WTC11 (cell line): Measurements from ENCODE around the gene SREBF2. TPM values are rescaled to one million over a fixed set of nuclear protein-coding genes. Genes with fewer than 3 reads are reported as not detected.

Experiments used
- ATAC-seq: fragments of 200-7000 bp; cut with Tn5 transposase; 2 replicates; pipeline ENCODE4 v1.10.0; 2021; ENCODE audit warnings: mild to moderate bottlenecking, moderate library complexity
- CTCF ChIA-PET: fragments of 300-600 bp; sonication (Branson Sonifier 250); formaldehyde crosslinking; loops from one replicate; lab custom pipeline; 2021; ENCODE audit warnings: antibody characterized with exemption; lab: Charles Lee
- POLR2A ChIA-PET: fragments of 350-600 bp; sonication (Branson Sonifier 250); formaldehyde crosslinking; loops from one replicate; lab custom pipeline; 2021; ENCODE audit warnings: antibody characterized with exemption; lab: Charles Lee
- DNase-seq: peaks from one replicate; pipeline ENCODE4 v3.0.0; 2021; ENCODE audit warnings: low spot score
- H3K27ac Mint-ChIP-seq: 2 replicates; pipeline ENCODE4 v1.8.0; 2021; ENCODE audit warnings: mixed read lengths
- H3K27me3 Mint-ChIP-seq: 2 replicates; pipeline ENCODE4 v1.8.0; 2021; ENCODE audit warnings: low read depth, mild to moderate bottlenecking, moderate library complexity, mixed read lengths
- H3K36me3 Mint-ChIP-seq: 2 replicates; pipeline ENCODE4 v1.8.0; 2021; ENCODE audit warnings: mixed read lengths
- H3K4me1 Mint-ChIP-seq: 2 replicates; pipeline ENCODE4 v1.8.0; 2022; ENCODE audit warnings: mixed read lengths
- H3K4me3 Mint-ChIP-seq: 2 replicates; pipeline ENCODE4 v1.8.0; 2021; ENCODE audit warnings: mild to moderate bottlenecking, moderate library complexity, mixed read lengths
- H3K9me3 Mint-ChIP-seq: 2 replicates; pipeline ENCODE4 v1.8.0; 2021; ENCODE audit warnings: mixed read lengths
- FOXK1 ChIP-seq: sonication (generic); formaldehyde crosslinking; IDR thresholded peaks from 2 replicates; pipeline ENCODE4 v1.8.0; 2022; ENCODE audit warnings: mild to moderate bottlenecking, moderate library complexity, missing genetic modification reagents
- NR2C2 ChIP-seq: sonication (generic); formaldehyde crosslinking; IDR thresholded peaks from 2 replicates; pipeline ENCODE4 v1.8.0; 2022; ENCODE audit warnings: mild to moderate bottlenecking, missing genetic modification reagents
- NR3C1 ChIP-seq: sonication (generic); formaldehyde crosslinking; conservative IDR thresholded peaks from 2 replicates; pipeline ENCODE4 v1.8.1; 2023; ENCODE audit warnings: low read depth, mild to moderate bottlenecking, missing genetic modification reagents
- PRRX2 ChIP-seq: fragments of 250-450 bp; sonication (Bioruptor Pico); IDR thresholded peaks from 2 replicates; pipeline ENCODE4 v1.8.0; 2021; ENCODE audit warnings: mild to moderate bottlenecking
- SMAD4 ChIP-seq: sonication (generic); formaldehyde crosslinking; IDR thresholded peaks from 2 replicates; pipeline ENCODE4 v1.8.0; 2022; ENCODE audit warnings: mild to moderate bottlenecking, missing genetic modification reagents
- TEAD1 ChIP-seq: sonication (generic); formaldehyde crosslinking; IDR thresholded peaks from 2 replicates; pipeline ENCODE4 v1.8.0; 2022; ENCODE audit warnings: mild to moderate bottlenecking, missing genetic modification reagents
- TP53 ChIP-seq: sonication (generic); formaldehyde crosslinking; IDR thresholded peaks from 2 replicates; pipeline ENCODE4 v1.8.1; 2023; ENCODE audit warnings: mild to moderate bottlenecking, missing genetic modification reagents
- ZNF138 ChIP-seq: sonication (generic); formaldehyde crosslinking; conservative IDR thresholded peaks from 2 replicates; pipeline ENCODE4 v1.8.1; 2022; ENCODE audit warnings: mild to moderate bottlenecking, moderate library complexity, missing genetic modification reagents
- total RNA-seq: library from RNA; stranded (reverse); gene quantifications from 3 replicates; pipeline ENCODE4 v1.2.3, GENCODE V29; 2021
- TF ChIP-seq, protein P1 (sequence below): sonication (generic); formaldehyde crosslinking; IDR thresholded peaks from 2 replicates; pipeline ENCODE4 v1.8.1; 2023; ENCODE audit warnings: mild to moderate bottlenecking, missing genetic modification reagents, borderline replicate concordance
- TF ChIP-seq, protein P2 (sequence below): sonication (generic); formaldehyde crosslinking; IDR thresholded peaks from 2 replicates; pipeline ENCODE4 v1.8.0; 2022; ENCODE audit warnings: mild to moderate bottlenecking, missing genetic modification reagents
- TF ChIP-seq, protein P3 (sequence below): sonication (generic); formaldehyde crosslinking; IDR thresholded peaks from 2 replicates; pipeline ENCODE4 v1.8.1; 2023; ENCODE audit warnings: mild to moderate bottlenecking, moderate library complexity, missing genetic modification reagents
- TF ChIP-seq, protein P4 (sequence below): sonication (generic); formaldehyde crosslinking; IDR thresholded peaks from 2 replicates; pipeline ENCODE4 v1.8.0; 2022; ENCODE audit warnings: mild to moderate bottlenecking, missing genetic modification reagents
- TF ChIP-seq, protein P5 (sequence below): fragments of 250-450 bp; sonication (Bioruptor Pico); IDR thresholded peaks from 2 replicates; pipeline ENCODE4 v1.9.0; 2021; ENCODE audit warnings: mild to moderate bottlenecking
- TF ChIP-seq, protein P6 (sequence below): sonication (generic); formaldehyde crosslinking; IDR thresholded peaks from 2 replicates; pipeline ENCODE4 v1.8.1; 2022; ENCODE audit warnings: low read depth, missing genetic modification reagents, borderline replicate concordance
- TF ChIP-seq, protein P7 (sequence below): sonication (generic); formaldehyde crosslinking; IDR thresholded peaks from 2 replicates; pipeline ENCODE4 v1.8.0; 2022; ENCODE audit warnings: mild to moderate bottlenecking, missing genetic modification reagents
- TF ChIP-seq, protein P8 (sequence below): sonication (generic); formaldehyde crosslinking; IDR thresholded peaks from 2 replicates; pipeline ENCODE4 v1.8.1; 2023; ENCODE audit warnings: mild to moderate bottlenecking, missing genetic modification reagents, moderate library complexity

Gene SREBF2
- total RNA-seq, 1 experiment from 2014 or later, result 151 TPM

DNA sequence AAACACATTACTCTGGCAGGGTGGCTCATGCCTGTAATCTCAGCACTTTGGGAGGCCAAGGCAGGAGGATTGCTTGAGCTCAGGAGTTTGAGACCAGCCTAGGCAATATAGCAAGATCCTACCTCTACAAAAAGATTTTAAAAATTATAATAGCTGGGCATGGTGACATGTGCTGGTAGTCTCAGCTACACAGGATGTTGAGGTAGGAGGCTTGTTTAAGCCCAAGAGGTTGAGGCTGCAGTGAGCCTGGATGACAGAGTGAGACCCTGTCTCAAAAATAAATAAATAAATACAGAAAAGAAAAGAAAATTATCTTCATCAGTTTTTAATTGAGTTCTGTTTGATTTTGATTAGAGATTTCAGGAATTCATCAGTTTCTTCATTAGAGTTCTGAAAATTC, 27.3 kb upstream of the SREBF2 start (continued):
- TF ChIP-seq, protein P1, sequence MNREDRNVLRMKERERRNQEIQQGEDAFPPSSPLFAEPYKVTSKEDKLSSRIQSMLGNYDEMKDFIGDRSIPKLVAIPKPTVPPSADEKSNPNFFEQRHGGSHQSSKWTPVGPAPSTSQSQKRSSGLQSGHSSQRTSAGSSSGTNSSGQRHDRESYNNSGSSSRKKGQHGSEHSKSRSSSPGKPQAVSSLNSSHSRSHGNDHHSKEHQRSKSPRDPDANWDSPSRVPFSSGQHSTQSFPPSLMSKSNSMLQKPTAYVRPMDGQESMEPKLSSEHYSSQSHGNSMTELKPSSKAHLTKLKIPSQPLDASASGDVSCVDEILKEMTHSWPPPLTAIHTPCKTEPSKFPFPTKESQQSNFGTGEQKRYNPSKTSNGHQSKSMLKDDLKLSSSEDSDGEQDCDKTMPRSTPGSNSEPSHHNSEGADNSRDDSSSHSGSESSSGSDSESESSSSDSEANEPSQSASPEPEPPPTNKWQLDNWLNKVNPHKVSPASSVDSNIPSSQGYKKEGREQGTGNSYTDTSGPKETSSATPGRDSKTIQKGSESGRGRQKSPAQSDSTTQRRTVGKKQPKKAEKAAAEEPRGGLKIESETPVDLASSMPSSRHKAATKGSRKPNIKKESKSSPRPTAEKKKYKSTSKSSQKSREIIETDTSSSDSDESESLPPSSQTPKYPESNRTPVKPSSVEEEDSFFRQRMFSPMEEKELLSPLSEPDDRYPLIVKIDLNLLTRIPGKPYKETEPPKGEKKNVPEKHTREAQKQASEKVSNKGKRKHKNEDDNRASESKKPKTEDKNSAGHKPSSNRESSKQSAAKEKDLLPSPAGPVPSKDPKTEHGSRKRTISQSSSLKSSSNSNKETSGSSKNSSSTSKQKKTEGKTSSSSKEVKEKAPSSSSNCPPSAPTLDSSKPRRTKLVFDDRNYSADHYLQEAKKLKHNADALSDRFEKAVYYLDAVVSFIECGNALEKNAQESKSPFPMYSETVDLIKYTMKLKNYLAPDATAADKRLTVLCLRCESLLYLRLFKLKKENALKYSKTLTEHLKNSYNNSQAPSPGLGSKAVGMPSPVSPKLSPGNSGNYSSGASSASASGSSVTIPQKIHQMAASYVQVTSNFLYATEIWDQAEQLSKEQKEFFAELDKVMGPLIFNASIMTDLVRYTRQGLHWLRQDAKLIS (CRISPR knock-in tag), result no peak
- TF ChIP-seq, protein P2, sequence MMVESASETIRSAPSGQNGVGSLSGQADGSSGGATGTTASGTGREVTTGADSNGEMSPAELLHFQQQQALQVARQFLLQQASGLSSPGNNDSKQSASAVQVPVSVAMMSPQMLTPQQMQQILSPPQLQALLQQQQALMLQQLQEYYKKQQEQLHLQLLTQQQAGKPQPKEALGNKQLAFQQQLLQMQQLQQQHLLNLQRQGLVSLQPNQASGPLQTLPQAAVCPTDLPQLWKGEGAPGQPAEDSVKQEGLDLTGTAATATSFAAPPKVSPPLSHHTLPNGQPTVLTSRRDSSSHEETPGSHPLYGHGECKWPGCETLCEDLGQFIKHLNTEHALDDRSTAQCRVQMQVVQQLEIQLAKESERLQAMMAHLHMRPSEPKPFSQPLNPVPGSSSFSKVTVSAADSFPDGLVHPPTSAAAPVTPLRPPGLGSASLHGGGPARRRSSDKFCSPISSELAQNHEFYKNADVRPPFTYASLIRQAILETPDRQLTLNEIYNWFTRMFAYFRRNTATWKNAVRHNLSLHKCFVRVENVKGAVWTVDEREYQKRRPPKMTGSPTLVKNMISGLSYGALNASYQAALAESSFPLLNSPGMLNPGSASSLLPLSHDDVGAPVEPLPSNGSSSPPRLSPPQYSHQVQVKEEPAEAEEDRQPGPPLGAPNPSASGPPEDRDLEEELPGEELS (CRISPR knock-in tag), result no peak

DNA sequence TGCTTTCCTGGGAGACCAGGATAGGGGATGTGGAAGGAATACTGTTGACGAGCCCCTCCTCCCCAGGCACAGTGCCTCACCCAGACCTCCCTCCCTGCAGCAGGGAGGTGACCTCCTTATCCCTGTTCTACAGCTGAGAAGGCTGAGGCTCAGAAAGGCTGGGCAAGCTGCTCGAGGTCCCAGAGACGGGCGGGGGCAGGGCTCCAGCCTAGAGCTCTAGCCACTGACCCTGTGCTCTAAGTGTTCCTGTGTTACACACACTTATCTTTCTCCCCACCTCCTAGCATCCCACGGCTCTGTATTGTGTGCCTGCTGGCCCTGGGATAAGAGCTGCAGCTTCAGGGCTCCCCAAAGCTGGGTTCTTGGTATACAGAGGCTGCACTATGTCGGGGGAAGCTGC, 24.5 kb upstream of the SREBF2 start:
- Mint-ChIP-seq H3K27me3 (no peaks in the 10 kb centered on the region), H3K4me3 (no peak overlapping the region), H3K36me3 (peaks cover 11% of the 10 kb centered on the region; the same call in 1 of the 2 replicates), H3K9me3 (no peaks in the 10 kb centered on the region), H3K4me1 (peaks cover 6% of the 10 kb centered on the region), H3K27ac (no peak overlapping the region)
- TF ChIP-seq NR2C2, result no peak
- TF ChIP-seq, protein P3, sequence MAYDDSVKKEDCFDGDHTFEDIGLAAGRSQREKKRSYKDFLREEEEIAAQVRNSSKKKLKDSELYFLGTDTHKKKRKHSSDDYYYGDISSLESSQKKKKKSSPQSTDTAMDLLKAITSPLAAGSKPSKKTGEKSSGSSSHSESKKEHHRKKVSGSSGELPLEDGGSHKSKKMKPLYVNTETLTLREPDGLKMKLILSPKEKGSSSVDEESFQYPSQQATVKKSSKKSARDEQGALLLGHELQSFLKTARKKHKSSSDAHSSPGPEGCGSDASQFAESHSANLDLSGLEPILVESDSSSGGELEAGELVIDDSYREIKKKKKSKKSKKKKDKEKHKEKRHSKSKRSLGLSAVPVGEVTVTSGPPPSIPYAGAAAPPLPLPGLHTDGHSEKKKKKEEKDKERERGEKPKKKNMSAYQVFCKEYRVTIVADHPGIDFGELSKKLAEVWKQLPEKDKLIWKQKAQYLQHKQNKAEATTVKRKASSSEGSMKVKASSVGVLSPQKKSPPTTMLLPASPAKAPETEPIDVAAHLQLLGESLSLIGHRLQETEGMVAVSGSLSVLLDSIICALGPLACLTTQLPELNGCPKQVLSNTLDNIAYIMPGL (CRISPR knock-in tag), result no peak
- DNase-seq (no peak), ATAC-seq (no peak)
- CTCF ChIA-PET, result interaction anchor here (0.8 to 2.4 kb wide), 2 partner anchors 49 to 111 kb away, joined by 3 to 12 read pairs; no protein-coding TSS in a partner anchor
- POLR2A ChIA-PET, result no interaction called here

DNA sequence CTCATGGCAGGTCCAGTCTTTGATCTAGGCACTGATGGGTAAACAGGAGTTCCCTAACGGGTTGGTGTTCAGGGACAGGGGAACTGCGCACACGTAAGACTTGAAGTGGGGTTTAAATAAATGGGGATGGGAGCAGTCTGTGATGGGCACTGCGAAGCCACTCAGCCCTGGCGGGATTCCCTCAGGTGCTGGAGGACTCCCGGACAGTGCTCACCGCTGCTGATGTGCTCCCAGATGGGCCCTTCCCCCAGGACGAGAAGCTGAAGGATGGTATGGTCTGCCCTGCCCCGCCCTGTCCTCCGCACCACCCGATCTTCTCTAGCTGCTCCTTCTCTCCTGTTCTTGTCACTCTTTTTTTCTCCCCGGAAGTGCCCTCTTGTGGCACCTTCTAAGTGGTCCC, 22.9 kb upstream of the SREBF2 start:
- no peaks in the 10 kb centered on the region for H3K27me3 Mint-ChIP-seq
- no peak for DNase-seq
- H3K36me3 Mint-ChIP-seq, result peaks cover 10% of the 10 kb centered on the region; the same call in 1 of the 2 replicates
- H3K4me3 Mint-ChIP-seq, result no peak overlapping the region
- no peak overlapping the region; the same call in 1 of the 2 replicates for H3K27ac Mint-ChIP-seq
- H3K9me3 Mint-ChIP-seq, result no peaks in the 10 kb centered on the region
- ATAC-seq, result no peak
- CTCF ChIA-PET, result interaction anchor here (0.6 to 4.0 kb wide), 4 partner anchors 63 to 492 kb away, joined by 3 to 19 read pairs (median 4); no protein-coding TSS in a partner anchor
- POLR2A ChIA-PET, result no interaction called here
- peaks cover 1% of the 10 kb centered on the region; the same call in 1 of the 2 replicates for H3K4me1 Mint-ChIP-seq
- TF ChIP-seq ZNF138 (CRISPR knock-in tag) (no peak), SMAD4 (no peak), TP53 (no peak), FOXK1 (CRISPR knock-in tag) (no peak), PRRX2 (CRISPR knock-in tag) (no peak), TEAD1 (no peak), NR3C1 (CRISPR knock-in tag) (no peak), NR2C2 (no peak)
- TF ChIP-seq, protein P4, sequence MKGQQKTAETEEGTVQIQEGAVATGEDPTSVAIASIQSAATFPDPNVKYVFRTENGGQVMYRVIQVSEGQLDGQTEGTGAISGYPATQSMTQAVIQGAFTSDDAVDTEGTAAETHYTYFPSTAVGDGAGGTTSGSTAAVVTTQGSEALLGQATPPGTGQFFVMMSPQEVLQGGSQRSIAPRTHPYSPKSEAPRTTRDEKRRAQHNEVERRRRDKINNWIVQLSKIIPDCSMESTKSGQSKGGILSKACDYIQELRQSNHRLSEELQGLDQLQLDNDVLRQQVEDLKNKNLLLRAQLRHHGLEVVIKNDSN, result no peak
- TF ChIP-seq, protein P5, sequence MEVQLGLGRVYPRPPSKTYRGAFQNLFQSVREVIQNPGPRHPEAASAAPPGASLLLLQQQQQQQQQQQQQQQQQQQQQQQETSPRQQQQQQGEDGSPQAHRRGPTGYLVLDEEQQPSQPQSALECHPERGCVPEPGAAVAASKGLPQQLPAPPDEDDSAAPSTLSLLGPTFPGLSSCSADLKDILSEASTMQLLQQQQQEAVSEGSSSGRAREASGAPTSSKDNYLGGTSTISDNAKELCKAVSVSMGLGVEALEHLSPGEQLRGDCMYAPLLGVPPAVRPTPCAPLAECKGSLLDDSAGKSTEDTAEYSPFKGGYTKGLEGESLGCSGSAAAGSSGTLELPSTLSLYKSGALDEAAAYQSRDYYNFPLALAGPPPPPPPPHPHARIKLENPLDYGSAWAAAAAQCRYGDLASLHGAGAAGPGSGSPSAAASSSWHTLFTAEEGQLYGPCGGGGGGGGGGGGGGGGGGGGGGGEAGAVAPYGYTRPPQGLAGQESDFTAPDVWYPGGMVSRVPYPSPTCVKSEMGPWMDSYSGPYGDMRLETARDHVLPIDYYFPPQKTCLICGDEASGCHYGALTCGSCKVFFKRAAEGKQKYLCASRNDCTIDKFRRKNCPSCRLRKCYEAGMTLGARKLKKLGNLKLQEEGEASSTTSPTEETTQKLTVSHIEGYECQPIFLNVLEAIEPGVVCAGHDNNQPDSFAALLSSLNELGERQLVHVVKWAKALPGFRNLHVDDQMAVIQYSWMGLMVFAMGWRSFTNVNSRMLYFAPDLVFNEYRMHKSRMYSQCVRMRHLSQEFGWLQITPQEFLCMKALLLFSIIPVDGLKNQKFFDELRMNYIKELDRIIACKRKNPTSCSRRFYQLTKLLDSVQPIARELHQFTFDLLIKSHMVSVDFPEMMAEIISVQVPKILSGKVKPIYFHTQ (CRISPR knock-in tag), result no peak
- TF ChIP-seq, protein P6, sequence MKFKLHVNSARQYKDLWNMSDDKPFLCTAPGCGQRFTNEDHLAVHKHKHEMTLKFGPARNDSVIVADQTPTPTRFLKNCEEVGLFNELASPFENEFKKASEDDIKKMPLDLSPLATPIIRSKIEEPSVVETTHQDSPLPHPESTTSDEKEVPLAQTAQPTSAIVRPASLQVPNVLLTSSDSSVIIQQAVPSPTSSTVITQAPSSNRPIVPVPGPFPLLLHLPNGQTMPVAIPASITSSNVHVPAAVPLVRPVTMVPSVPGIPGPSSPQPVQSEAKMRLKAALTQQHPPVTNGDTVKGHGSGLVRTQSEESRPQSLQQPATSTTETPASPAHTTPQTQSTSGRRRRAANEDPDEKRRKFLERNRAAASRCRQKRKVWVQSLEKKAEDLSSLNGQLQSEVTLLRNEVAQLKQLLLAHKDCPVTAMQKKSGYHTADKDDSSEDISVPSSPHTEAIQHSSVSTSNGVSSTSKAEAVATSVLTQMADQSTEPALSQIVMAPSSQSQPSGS (CRISPR knock-in tag), result no peak
- TF ChIP-seq, protein P7, sequence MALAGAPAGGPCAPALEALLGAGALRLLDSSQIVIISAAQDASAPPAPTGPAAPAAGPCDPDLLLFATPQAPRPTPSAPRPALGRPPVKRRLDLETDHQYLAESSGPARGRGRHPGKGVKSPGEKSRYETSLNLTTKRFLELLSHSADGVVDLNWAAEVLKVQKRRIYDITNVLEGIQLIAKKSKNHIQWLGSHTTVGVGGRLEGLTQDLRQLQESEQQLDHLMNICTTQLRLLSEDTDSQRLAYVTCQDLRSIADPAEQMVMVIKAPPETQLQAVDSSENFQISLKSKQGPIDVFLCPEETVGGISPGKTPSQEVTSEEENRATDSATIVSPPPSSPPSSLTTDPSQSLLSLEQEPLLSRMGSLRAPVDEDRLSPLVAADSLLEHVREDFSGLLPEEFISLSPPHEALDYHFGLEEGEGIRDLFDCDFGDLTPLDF (CRISPR knock-in tag), result no peak
- TF ChIP-seq, protein P8, sequence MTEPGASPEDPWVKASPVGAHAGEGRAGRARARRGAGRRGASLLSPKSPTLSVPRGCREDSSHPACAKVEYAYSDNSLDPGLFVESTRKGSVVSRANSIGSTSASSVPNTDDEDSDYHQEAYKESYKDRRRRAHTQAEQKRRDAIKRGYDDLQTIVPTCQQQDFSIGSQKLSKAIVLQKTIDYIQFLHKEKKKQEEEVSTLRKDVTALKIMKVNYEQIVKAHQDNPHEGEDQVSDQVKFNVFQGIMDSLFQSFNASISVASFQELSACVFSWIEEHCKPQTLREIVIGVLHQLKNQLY, result no peak
